ENCODE results near the gene VWF.

VWF gene

DNA sequence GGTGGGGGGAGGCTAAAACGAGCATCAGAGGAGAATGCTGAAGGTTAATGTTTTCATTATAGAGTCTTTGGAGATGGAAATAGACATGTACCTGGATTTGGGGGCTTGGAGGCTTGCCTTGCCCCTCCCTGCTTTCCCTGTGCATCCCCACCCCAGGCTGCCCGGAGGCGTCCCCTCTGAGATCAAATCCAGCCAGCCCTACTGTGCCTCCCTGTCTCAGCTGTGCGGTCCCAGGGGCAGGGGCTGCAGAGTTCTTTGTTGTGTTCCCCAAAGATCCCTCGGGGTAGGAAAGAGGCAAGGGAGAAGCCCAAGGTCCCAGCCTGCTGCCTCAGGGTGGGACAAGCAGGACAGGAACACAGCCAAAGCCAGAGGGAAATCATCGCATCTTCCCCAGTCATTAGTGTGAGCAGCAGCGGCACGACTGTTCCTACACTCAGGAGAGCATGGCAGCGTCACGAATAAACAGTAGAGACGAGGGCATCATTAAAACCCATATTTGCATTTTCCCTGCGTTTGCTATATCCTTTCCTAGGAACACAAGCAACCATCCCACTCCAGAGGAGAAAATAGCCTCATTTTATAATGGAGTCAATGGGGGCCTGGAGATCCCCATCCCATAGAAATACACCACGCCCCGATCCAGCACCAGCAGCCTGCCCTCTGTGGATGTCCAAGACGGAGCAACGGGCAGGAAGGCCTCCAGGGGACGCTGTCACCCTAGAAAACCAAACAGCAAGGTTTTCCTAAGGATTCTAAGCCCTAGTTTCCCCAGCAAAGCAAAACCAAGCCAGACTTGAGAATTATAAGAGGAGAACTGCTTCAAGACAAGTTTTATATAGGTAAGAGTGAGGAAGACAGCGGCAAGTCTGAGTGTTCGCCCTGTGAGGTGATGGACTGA lies 211.8 kb downstream of the VWF start:
- TF ChIP-seq GABPA (IDR thresholded peaks at IDR 0.05; ENCODE audit: low read depth) (no peak), POLR2AphosphoS5 (IDR thresholded peaks at IDR 0.05; ENCODE audit: low read depth) (no peak), SPI1 (IDR thresholded peaks at IDR 0.05; ENCODE audit: borderline replicate concordance, low read depth) (no peak)
- TF ChIP-seq, protein P1, sequence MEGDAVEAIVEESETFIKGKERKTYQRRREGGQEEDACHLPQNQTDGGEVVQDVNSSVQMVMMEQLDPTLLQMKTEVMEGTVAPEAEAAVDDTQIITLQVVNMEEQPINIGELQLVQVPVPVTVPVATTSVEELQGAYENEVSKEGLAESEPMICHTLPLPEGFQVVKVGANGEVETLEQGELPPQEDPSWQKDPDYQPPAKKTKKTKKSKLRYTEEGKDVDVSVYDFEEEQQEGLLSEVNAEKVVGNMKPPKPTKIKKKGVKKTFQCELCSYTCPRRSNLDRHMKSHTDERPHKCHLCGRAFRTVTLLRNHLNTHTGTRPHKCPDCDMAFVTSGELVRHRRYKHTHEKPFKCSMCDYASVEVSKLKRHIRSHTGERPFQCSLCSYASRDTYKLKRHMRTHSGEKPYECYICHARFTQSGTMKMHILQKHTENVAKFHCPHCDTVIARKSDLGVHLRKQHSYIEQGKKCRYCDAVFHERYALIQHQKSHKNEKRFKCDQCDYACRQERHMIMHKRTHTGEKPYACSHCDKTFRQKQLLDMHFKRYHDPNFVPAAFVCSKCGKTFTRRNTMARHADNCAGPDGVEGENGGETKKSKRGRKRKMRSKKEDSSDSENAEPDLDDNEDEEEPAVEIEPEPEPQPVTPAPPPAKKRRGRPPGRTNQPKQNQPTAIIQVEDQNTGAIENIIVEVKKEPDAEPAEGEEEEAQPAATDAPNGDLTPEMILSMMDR (IDR thresholded peaks at IDR 0.05; ENCODE audit: insufficient read depth, low read length), result no peak
- TF ChIP-seq, protein P2, sequence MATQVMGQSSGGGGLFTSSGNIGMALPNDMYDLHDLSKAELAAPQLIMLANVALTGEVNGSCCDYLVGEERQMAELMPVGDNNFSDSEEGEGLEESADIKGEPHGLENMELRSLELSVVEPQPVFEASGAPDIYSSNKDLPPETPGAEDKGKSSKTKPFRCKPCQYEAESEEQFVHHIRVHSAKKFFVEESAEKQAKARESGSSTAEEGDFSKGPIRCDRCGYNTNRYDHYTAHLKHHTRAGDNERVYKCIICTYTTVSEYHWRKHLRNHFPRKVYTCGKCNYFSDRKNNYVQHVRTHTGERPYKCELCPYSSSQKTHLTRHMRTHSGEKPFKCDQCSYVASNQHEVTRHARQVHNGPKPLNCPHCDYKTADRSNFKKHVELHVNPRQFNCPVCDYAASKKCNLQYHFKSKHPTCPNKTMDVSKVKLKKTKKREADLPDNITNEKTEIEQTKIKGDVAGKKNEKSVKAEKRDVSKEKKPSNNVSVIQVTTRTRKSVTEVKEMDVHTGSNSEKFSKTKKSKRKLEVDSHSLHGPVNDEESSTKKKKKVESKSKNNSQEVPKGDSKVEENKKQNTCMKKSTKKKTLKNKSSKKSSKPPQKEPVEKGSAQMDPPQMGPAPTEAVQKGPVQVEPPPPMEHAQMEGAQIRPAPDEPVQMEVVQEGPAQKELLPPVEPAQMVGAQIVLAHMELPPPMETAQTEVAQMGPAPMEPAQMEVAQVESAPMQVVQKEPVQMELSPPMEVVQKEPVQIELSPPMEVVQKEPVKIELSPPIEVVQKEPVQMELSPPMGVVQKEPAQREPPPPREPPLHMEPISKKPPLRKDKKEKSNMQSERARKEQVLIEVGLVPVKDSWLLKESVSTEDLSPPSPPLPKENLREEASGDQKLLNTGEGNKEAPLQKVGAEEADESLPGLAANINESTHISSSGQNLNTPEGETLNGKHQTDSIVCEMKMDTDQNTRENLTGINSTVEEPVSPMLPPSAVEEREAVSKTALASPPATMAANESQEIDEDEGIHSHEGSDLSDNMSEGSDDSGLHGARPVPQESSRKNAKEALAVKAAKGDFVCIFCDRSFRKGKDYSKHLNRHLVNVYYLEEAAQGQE (IDR thresholded peaks at IDR 0.05; ENCODE audit: insufficient replicate concordance, low read depth), result no peak
- Histone ChIP-seq H3K27ac (replicated peaks) (no peak overlapping the region), H3K4me3 (replicated peaks; ENCODE audit: insufficient read depth, low read length) (no peak overlapping the region), H3K27me3 (ENCODE audit: insufficient read depth, poor library complexity, severe bottlenecking) (peaks cover 3% of the 10 kb centered on the region)
- no peak for DNase-seq (ENCODE audit: low read depth in 1 of 2, low spot score in 1 of 2)

DNA sequence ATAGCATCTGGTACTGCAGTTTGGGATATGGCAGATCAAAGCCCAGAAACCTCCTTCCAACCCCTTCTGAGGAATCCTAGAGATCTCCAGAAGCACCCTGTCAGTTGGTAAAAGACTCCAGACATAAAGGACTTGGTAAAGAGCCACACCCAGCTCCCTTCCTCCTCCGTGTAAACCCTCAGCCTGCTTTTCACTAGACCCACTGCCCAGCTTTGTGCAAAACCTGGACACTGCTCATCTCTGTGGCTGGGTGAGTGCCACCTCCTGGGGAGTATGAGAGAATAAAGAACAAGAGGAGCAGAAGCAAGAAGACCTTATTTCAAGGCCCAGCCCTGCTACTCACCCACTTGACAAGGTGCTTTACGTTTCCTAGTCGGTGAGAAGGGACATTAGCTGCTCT lies 212.5 kb downstream of the VWF start:
- H3K27ac ChIP-seq (replicated peaks), result no peak overlapping the region
- DNase-seq (ENCODE audit: low read depth in 1 of 2, low spot score in 1 of 2), result no peak
- no peak overlapping the region for H3K4me3 ChIP-seq (replicated peaks; ENCODE audit: insufficient read depth, low read length)
- peaks cover 3% of the 10 kb centered on the region for H3K27me3 ChIP-seq (ENCODE audit: insufficient read depth, poor library complexity, severe bottlenecking)
- no peak for TF ChIP-seq GABPA (IDR thresholded peaks at IDR 0.05; ENCODE audit: low read depth)
- TF ChIP-seq POLR2AphosphoS5 (IDR thresholded peaks at IDR 0.05; ENCODE audit: low read depth), result no peak
- TF ChIP-seq, protein P2 (IDR thresholded peaks at IDR 0.05; ENCODE audit: insufficient replicate concordance, low read depth), result no peak
- TF ChIP-seq, protein P1 (IDR thresholded peaks at IDR 0.05; ENCODE audit: insufficient read depth, low read length), result no peak
- no peak for TF ChIP-seq SPI1 (IDR thresholded peaks at IDR 0.05; ENCODE audit: borderline replicate concordance, low read depth)

DNA sequence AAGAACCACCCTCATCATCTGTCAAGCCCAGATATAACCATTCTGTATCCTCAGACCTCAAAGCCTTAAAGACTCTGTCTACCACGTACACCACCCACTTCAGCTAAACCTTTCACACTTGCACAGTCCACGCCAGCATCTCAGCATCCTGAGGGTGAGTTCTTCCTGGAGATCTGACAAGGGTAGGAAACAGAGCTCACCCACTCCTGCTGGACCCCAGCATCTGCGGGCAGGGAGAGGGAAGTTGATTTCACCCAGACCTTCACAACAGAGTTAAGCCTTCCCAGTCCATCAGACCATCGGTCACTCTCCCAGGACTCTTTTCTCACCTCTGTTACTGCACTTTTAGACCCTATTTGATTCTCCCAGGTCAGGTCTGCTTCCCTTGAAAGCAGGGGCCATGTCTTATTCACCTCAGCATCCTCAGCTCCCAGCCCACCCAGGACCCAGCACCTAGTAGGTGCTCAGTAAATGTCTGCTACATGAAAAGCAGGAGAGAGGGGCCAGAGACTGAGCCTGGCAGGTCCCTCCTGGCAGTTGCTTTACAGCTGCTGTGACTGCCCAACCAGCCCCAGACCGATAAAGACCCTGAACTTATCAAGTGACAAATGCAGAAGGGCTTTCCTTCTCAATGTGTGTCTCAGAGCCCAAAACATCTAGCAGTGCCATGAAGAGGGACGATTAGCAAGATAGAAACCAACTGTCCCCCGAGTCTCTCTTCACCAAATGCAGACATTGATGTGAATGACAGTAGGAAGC lies 213.5 kb downstream of the VWF start:
- no peak overlapping the region for H3K27ac ChIP-seq (replicated peaks)
- peaks cover 3% of the 10 kb centered on the region for H3K27me3 ChIP-seq (ENCODE audit: insufficient read depth, poor library complexity, severe bottlenecking)
- no peak for DNase-seq (ENCODE audit: low read depth in 1 of 2, low spot score in 1 of 2)
- TF ChIP-seq POLR2AphosphoS5 (IDR thresholded peaks at IDR 0.05; ENCODE audit: low read depth), result no peak
- H3K4me3 ChIP-seq (replicated peaks; ENCODE audit: insufficient read depth, low read length), result no peak overlapping the region

DNA sequence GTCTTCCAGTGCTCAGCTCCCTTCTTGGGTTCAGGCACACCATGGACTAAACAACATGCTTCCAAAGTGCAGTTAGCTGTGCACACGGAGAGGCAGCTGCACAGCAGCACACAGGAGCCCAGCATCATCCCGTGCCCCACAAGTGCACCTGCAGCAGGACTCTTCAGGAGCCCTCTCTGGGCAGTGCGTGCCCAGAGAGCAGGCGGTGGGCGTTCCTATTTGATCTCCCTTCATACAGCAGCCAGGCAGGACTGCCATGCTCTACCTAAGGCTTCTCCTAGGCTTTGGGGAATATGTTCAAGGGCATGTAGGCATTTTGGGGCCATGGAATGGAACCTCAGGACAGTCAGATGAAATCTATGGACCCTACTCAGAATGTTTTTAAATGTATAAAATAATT lies 214.9 kb downstream of the VWF start:
- H3K27me3 ChIP-seq (ENCODE audit: insufficient read depth, poor library complexity, severe bottlenecking), result peaks cover 3% of the 10 kb centered on the region
- DNase-seq (ENCODE audit: low read depth in 1 of 2, low spot score in 1 of 2), result no peak
- no peak overlapping the region for H3K4me3 ChIP-seq (replicated peaks; ENCODE audit: insufficient read depth, low read length)
- TF ChIP-seq POLR2AphosphoS5 (IDR thresholded peaks at IDR 0.05; ENCODE audit: low read depth), result no peak
- TF ChIP-seq SPI1 (IDR thresholded peaks at IDR 0.05; ENCODE audit: borderline replicate concordance, low read depth), result no peak
- TF ChIP-seq, protein P2 (IDR thresholded peaks at IDR 0.05; ENCODE audit: insufficient replicate concordance, low read depth), result no peak
- TF ChIP-seq, protein P1 (IDR thresholded peaks at IDR 0.05; ENCODE audit: insufficient read depth, low read length), result no peak
- no peak for TF ChIP-seq GABPA (IDR thresholded peaks at IDR 0.05; ENCODE audit: low read depth)
- no peak overlapping the region for H3K27ac ChIP-seq (replicated peaks)
